Left colon (tissue), 2 donors: ENCODE results near the gene PCED1B. TPM values are rescaled to one million over a fixed set of nuclear protein-coding genes. Genes with fewer than 3 reads are reported as not detected.
"Not testable (repeated sequence)": the region's sequence is repeated elsewhere in the genome, so short reads cannot be mapped to it uniquely, and the experiment has no call there.

Source experiments
- ATAC-seq: fragments of 200-7000 bp; cut with Tn5 transposase; one replicate; pipeline ENCODE4 v1.9.1; 2020; ENCODE audit warnings: mild to moderate bottlenecking, moderate library complexity
- DNase-seq, 2 donors: peaks; one replicate each; pipeline ENCODE4 v3.0.0-alpha.2; 2020
- intact Hi-C, 2 donors: fragments of 100-400 bp; cut with DNase I in 1 of 2; cut with micrococcal nuclease in 1 of 2; formaldehyde crosslinking; loops; one replicate each; pipeline versions ENCODE4 v1.11.2 to v1.14.0; 2022; cut with DNase I, micrococcal nuclease
- total RNA-seq, 2 donors: library from RNA; stranded (reverse); fragmentation: NEBNext Ultra II Directional; extraction: Animal tissue kit (Norgen Biotek cat#: 25700); gene quantifications; one replicate each; pipeline ENCODE4 v1.2.1, GENCODE V29; 2021
- donor health status: DM: no; HTN: no; CAD: no.
- donor health status: DM: yes; HTN: yes; CAD: no.

The PCED1B gene
- total RNA-seq, 2 donors from 2014 or later: 1.0 to 3.3 TPM

DNA sequence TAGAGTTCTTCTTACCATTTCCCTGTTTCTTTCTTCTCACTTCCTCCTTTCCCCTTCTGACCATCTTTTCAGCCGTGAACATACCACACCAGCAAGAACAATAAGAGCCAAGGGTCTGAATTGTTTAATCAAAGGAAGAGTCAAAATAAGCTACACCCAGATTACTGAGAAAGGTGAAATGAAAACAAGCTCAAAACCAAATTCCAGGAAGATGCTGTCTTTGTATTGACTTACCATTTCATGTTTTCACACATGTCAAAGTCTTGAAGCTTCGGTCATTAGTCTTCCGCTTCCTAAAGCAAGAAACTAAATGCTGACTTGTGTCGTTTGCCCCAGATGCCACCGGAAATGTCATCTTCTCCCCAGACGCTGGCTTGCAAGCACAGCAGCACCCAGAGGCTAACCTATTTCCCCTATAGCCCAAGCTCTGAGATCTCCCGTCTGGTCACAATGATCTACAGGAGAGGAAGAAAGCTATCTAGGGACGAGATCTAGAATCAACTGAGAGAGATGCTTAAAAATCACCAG lies 136.8 kb downstream of the PCED1B start:
- peak; percentile 40 for ATAC-seq
- intact Hi-C loops: no loop called here
- peak; percentile 34 to 61 for DNase-seq

DNA sequence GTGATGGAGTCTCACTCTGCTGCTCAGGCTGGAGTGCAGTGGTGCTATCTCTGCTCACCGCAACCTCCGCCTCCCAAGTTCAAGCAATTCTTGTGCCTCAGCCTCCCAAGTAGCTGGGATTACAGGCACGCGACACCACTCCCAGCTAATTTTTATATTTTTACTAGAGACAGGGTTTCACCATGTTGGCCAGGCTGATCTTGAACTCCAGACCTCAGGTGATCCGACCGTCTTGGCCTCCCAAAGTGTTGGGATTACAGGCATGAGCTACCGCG lies 138.1 kb downstream of the PCED1B start:
- DNase-seq, intact Hi-C loops, ATAC-seq: not testable (repeated sequence)

DNA sequence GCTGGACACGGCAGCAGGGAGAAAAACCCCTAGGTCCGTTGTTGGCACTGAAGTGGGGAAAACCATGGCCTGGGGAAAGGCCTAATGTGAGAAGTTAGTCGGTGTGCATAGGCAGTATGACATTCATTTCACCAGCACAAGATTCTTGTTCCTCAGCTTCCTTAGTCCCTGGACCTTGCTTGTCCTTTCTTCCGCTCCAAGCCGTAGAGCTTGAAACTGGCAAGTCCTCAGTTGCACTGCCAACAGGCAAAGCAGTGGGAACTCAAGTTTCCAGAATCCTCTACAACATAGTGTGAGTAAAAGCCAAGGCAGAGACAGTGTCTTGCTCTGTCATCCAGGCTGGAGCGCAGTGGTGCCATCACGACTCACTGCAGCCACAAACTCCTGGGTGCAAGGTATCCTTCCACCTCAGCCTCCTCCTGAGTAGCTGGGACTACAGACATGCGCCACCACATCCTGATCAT lies 138.8 kb downstream of the PCED1B start:
- DNase-seq: no peak
- intact Hi-C loops: no loop called here
- ATAC-seq: no peak

DNA sequence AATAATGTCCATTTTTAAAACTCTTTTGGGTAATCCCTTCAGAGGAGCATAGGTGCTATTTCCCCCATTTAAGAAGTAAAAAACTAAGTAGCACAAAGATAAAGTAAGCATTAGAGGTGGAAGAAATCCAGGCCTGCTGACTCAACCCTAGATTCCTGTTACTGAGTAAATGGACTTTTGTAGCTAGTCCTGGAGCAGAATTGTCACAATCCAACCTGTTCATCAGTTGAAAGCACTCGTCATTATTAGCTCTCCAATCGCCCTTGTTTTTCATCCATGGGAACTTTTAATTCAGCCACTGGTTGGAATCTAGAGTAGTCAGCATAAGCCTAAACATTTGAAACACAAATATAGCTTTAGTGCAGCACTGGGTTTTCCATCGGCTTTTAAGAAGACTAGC lies 139.8 kb downstream of the PCED1B start:
- ATAC-seq: no peak
- intact Hi-C loops: no loop called here
- no peak for DNase-seq

DNA sequence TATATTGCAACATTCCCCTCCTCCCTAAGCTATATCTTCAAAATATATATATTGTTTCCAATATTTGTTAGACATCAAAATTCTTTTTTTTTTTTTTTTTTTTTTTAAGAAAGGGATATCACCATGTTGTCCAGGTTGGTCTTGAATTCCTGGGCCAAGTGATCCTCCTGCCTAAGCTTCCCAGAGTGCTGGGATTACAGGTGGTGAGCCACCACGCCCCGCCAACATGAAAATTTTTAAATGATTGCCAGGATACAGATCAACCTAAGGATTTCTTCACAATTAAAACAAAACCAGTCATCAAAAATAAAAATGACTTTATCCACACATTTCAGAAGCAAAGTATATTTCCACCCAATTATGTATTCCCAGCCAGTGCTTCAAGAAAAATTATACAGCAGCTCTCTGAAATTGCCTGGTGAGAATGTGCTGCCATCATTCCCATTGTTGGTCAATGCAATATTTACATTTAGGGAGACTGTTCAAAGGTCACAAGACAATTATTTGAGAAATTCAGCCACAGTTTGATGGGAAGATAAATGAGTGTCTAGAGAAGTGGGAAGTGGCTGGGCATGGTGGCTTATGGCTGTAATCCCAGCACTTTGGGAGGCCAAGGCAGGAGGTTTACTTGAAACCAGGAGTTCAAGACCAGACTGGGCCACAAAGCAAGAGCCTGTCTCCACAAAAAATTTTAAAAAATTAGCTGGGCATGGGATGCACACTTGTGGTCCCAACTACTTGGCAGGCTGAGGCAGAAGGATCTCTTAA lies 142.0 kb downstream of the PCED1B start:
- no peak for DNase-seq

DNA sequence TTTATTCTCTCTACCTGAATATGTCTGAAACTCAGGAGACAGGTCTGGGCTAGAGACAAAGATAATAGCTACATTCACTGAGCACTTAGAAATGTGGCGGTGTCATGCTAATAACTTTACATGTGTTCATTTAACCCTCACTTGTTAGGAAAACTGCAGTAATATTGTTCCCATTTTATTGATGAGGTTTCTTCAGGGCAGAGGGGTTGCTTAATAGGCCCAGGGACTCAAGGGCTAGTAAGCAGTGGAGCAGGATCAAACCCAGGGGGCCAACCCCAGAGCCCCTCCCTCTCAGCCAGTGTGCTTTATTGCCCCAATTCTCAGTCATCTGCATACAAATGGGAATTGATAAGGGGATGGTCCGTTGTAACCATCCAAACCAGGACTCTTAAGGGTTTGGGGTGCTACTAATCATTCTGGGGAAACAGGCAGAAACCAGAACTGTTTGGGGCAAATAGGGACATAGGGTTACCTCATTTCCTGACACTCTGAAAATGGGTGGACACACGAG lies 143.2 kb downstream of the PCED1B start:
- intact Hi-C loops: no loop called here
- no peak for ATAC-seq
- DNase-seq: no peak

More for the DNA sequence above, 142.0 kb downstream of the PCED1B start:
- intact Hi-C loops: no loop called here
- peak; percentile 49 for ATAC-seq

DNA sequence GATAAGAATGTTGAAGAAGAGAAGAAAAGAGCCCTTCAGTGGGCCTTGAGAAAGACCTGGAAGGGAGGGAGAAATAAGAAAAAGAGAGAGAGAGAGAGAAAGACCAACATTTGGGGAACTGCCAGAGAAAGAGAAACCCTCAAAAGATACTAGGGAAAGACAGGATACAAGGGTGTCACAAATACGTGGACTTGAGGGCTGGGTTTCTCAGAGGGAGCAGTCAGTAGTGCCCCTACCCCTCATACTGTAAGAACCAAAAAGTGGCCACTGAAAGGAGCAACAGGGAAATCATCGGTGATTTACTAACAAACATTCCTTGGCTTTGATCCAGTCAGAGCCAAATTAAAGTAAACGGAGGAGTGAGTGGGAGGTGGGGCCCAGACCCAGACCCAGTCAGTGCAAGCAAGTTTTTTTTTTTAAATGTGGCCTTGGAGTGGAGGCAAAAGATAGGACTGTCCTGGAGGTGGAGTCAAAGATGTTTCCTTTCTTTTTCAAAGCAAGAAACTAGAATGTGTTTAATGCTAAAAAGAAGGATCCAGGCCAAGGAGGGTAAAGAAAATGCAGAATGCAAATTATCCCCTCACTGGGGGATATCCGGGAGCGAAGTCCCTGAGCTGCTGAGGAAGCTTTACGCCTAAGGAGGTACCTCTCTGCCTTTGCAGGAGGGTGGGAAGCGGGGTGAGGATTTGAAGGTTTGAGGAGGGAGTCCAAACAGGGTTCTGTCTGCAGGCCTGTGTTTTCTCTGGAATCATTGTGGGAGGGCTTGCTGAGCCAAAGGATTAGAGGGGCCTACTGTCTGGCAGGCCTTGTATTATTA lies 143.8 kb downstream of the PCED1B start:
- peak; percentile 54 for ATAC-seq
- no peak for DNase-seq
- intact Hi-C loops: no loop called here

DNA sequence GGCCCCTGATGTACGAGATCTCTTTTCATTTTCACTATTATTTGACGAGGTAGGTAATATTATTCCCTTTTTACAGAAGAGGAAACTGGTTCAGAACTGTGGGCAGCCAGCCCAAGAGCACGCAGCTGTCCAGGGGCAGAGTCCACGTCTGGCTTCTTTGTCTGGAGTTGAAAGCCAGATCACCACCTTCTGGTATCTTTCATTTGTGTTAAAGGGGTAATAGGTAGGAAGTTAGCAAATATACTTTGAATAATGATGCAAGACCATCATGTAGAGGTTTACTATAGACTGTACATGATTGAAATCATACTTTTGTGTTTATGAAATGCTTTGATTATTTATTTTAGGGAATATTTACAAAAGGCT lies 144.4 kb downstream of the PCED1B start:
- intact Hi-C loops: no loop called here
- ATAC-seq (peak; percentile 93), DNase-seq (peak; percentile 55 to 72)

DNA sequence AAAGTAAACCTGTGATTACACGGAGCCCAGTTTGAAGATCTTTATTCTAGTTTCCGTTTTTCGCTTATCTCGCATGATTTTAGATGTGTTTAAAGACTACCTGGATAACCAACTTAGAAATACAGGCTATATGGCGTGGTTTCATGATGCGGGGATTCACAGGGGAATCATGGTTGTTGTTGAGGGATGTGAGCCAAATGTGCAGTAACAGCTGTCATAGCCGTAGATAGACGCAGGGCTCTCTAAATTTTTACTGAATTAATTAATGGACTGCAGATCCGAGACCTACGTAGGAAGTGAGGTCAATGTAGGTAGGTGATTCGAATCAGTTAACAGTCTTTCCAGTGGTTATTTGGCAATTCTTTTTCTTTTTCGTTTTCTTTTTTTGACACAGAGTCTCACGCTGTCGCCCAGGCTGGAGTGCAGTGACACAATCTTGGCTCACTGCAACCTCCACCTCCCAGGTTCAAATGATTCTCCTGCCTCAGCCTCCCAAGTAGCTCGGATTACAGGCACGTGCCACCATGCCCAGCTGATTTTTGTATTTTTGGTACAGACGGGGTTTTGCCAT lies 145.2 kb downstream of the PCED1B start:
- no peak for DNase-seq
- intact Hi-C loops: no loop called here
- ATAC-seq: no peak

DNA sequence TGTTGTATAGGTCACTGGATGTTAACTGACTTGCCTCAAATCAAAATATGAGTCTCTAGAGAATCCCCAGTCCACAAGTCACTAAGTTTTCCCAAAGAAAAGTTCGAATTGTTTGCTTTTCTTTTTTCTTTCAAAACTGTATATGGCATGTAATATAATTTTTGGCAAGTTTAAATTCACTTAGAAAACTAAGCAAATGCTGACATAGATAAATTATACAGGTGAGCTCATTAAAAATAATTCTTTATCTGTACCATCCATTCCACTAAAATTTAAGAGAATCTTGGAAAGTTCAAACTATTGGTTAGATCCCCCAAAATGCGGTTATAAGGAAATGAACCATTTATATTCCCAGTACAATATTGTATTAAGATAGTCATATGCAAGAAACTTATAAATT lies 145.9 kb downstream of the PCED1B start:
- no peak for DNase-seq
- intact Hi-C loops: no loop called here
- no peak for ATAC-seq

DNA sequence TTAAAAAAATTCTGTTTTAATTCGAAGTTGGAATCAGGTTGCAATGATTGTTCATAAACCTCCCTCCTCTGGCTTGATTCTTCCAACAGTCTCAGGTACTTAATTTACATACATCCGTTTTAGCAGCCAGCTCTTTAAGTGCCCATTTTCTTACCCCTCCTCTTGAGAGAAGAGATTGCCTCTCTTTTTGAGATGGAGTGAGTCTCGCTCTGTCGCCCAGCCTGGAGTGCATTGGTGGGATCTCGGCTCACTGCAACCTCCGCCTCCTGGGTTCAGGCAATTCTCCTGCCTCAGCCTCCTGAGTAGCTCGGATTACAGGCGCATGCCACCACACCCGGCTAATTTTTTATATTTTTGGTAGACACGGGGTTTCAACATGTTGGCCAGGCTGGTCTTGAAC lies 146.8 kb downstream of the PCED1B start:
- no peak for DNase-seq
- no peak for ATAC-seq
- intact Hi-C loops: no loop called here

DNA sequence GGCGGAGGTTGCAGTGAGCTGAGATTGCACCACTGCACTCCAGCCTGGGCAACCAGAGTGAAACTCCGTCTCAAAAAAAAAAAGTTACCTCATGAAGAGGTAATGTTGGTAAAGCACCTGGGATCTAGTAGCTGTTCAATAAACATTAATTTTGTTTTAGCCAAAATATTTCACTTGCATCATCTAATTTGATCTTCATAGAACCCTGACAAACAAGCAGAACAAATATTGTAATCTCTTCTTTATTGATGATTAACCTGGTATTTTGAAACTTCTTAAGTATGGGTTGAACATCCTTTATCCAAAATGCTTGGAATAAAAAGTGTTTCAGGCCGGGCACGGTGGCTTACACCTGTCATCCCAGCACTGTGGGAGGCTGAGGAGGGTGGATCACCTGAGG lies 149.4 kb downstream of the PCED1B start:
- ATAC-seq (no peak), DNase-seq (no peak)
- intact Hi-C loops: no loop called here

DNA sequence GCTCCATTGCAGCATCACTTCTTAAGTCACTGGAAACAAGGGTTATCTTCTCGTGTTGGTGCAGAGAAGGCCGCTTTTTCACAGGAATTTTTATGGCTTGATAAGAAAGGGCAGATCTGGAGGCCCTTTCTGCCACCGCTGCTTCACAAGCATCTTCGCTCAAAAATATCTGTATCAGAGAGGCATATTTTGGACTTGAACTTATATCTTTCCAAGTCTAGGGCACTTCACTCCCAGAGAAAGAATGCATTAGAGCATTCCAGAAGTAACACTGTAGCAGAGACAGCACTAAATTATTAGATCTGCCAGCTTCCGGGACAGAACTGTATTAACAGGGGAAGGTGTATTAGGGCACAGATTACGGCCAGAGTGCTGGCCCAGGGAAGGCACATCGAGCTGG lies 152.0 kb downstream of the PCED1B start:
- intact Hi-C loops: no loop called here
- DNase-seq: no peak
- ATAC-seq: no peak

DNA sequence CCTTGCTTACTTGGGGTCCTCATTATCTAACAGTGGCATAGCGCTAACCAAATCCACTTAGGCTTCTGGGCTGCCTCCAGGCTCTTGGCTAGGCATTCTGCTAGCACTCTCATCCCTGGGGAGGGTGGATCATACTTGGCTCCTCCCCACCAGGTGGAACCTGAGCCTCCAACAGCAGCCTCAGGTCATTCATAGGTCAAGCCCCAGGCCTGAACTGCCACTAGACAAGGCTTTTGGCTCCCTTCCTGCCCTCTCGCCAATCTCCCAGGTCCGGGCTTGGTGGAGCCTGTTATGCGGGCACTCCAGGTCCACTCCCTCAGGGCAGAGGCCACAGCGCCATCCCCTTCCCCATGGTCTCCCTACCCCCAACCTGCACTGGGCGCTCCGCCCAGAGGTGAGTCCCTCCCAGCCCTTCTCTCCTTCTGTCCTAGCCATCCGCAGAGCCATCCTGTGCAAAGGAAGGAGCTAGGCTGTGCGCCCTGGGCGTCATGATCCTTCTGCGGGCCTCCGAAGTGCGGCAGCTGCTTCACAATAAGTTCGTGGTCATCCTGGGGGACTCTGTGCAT lies 155.2 kb downstream of the PCED1B start:
- ATAC-seq: no peak
- intact Hi-C loops: no loop called here
- DNase-seq: no peak

DNA sequence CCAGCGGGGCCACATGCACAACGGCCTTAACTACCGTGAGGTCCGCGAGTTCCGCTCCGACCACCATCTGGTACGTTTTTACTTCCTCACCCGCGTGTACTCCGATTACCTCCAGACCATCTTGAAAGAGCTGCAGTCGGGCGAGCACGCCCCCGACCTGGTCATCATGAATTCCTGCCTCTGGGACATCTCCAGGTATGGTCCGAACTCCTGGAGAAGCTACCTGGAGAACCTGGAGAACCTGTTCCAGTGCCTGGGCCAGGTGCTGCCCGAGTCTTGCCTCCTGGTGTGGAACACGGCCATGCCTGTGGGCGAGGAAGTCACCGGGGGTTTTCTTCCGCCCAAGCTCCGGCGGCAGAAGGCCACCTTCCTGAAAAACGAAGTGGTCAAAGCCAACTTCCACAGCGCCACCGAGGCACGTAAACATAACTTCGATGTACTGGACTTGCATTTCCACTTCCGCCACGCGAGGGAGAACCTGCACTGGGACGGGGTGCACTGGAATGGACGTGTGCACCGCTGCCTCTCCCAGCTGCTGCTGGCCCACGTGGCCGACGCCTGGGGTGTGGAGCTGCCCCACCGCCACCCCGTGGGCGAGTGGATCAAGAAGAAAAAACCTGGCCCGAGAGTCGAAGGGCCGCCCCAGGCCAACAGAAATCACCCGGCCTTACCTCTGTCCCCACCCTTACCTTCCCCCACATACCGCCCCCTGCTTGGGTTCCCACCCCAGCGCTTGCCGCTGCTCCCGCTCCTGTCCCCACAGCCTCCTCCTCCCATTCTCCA lies 156.0 kb downstream of the PCED1B start:
- ATAC-seq (no peak), DNase-seq (no peak)
- intact Hi-C loops: no loop called here

DNA sequence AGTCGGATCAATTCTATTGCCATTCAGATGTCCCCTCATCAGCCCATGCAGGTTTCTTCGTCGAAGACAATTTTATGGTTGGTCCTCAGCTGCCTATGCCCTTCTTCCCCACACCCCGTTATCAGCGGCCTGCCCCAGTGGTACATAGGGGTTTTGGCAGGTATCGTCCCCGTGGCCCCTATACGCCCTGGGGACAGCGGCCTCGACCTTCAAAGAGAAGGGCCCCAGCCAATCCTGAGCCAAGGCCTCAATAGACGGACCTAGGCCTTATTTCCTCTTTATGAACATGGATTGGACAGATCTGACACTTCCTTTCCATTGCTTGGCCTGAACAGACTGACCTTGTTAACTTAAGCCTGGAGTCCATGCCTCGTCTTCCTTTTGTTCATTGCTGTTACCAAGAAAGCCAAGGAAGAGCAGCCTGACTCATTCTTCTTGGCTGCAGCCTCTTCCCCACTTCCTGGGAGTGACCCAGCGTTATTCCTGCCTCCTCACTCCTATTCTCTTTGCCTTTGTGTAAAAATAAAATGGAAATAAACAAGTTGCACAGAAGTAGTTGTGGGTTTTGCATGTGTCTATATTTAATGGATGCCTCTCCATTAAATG lies 156.8 kb downstream of the PCED1B start:
- no peak for ATAC-seq
- no peak for DNase-seq
- intact Hi-C loops: no loop called here

DNA sequence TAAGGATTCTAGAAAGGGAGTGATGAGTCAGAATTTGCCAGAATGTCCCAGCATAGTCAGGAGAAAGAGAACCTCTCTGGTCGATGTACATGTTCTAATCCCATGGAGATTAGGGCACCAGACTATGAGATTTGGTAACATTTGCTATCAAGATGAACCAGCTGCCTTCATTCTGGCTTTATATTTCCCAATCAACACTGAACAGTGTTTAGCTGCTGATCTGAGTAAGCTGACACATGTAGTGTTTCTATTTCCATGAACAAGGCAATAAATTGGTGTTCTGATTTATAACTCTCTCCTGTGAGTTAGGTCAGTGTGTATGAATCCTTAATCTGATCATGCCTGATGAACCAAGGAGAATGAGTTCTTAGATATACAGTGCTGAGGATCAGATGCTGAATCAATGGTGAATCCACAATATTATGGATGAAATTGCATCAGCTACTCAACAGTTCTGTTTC lies 158.4 kb downstream of the PCED1B start:
- DNase-seq: no peak
- no peak for ATAC-seq
- intact Hi-C loops: no loop called here

DNA sequence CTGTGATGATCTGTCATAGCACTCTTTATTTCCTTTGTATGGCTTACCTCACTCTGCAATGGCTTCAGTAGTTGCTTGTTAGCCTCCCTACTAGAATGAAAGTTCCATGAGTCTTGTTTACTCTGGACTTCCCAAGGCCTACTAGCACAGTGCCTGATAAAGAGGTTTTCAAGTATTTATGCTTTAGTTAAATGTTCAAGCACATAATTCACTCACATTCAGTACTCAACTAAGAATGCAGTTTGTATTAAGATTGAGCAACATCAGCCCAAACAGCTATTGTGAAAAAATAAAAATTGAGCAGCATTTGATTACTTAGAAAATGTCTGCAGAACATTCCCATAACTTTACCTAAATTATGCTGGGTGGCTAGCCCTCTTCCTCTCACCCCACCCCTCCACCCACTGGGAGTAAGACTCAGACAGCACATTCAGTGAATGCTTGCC lies 159.3 kb downstream of the PCED1B start:
- DNase-seq (no peak), ATAC-seq (no peak)
- intact Hi-C loops: no loop called here
